GM19193 (cell line): ENCODE data around the gene PRDX5.
A peak's percentile ranks its signal among the peaks of the same experiment; 100 is the strongest.

Source experiments
- POLR2A ChIP-seq: IDR thresholded peaks from 4 replicates; pipeline ENCODE4 v1.6.1; 2011; ENCODE audit not compliant: insufficient read depth, insufficient read length; ENCODE audit errors: extremely low read depth

Gene PRDX5

DNA sequence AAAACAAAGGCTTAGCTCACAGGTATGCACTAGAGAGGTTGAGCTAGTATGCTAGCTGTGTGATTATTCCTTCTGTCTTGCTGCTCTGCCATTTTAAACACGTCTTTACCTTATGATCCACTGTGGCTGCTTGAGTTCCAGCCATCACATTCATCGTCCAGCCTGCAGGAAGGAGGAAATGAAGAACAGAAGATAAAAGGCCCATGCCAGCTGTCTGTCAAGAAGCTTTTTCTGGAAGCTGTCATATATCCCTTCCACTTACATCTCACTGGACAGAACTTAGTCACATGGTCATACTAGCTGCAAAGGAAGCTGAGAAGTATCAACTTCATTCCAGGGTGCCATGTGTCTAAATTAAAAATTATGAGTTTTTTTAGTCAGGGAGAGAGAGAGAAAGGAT lies 9.5 kb downstream of the PRDX5 start:
- TF ChIP-seq POLR2A: no peak

DNA sequence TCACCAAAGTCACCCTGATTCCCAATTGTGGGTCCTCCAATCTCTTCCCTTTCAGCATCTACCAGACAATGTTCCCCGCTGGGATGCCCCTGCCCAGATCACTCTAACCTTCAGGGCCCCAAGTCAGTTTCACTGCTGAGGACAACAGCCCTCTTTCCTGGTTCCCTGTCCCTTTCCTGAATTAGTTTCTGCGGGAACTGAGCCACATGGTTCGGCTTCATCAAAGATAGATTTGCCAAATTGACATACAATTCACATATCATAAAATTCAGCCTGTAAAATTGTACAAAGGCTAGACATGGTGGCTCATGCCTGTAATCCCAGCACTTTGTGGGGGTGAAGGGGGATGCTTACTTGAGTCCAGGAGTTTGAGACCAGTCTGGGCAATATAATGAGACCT lies 10.1 kb downstream of the PRDX5 start:
- TF ChIP-seq POLR2A: no peak

DNA sequence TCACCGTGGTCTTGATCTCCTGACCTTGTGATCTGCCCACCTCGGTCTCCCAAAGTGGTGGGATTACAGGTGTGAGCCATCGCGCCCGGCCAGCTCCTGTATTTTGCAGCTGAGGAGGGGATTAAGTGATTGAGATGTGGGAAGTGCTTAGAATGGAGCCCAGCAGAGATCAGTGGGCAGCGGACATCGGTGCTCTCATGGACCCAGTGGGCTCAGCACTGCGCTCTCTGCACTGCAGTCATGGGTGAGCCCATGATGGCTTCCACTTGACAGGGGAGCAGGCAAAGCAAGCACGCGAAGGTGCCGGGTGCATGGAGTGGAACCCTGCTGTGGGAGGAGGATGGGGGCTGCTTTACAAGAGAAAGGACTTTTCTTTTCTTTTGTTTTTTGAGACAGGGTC lies 13.0 kb downstream of the PRDX5 start:
- no peak for TF ChIP-seq POLR2A

DNA sequence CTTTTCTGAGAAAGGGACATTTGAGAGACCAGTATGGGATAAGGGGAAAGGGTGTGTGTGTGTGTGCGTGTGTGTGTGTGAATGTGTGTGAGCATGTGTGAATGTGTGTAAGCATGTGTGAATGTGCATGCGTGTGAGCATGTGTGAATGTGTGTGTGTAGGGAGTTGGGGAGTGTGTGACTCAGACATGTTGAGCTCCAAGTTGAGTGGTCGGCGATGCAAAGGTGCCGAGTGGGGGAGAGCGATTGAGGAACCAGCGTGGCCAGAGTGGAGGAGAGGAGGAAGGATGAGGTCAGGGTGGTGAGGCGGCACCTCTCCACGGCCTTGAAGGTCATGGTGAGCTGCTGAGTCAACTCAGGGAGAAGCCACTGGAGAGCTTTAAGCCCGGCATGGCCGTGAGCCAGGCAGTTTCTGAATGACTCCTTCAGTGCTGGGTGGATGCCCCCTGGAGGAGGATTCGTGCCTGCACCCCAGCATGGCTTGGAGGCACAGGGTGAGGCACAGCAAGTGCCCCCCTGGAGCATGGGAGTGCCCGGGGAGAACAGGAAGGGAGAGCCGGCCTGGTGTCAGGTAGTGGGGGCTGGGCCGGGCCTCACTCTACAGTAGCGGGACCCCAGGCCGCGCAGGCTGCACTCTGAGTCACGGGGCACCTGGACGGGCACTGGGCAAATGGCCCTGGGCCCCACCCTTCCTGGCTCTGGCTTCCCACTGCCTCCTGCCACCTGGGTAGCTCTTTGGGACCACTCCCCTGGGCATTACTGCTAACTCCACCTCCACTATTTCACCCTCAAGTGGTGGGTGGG lies 13.8 kb downstream of the PRDX5 start:
- no peak for TF ChIP-seq POLR2A

DNA sequence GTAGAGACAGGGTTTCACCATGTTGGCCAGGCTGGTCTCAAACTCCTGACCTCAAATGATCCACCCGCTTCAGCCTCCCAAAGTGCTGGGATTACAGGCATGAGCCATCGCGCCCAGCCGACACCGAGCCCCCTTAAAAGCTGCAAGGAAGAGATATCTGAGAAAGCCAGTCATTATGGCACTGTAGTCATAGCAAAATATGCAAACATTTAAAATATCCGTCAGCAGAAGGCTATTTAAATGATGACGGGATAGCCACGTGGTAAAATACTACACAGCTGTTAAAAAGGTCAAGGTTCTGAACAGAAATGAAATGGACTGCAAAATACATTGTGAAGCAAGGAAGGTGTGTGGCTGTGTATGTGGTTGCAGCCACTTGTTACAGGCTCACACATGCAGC lies 15.6 kb downstream of the PRDX5 start:
- TF ChIP-seq POLR2A: no peak

DNA sequence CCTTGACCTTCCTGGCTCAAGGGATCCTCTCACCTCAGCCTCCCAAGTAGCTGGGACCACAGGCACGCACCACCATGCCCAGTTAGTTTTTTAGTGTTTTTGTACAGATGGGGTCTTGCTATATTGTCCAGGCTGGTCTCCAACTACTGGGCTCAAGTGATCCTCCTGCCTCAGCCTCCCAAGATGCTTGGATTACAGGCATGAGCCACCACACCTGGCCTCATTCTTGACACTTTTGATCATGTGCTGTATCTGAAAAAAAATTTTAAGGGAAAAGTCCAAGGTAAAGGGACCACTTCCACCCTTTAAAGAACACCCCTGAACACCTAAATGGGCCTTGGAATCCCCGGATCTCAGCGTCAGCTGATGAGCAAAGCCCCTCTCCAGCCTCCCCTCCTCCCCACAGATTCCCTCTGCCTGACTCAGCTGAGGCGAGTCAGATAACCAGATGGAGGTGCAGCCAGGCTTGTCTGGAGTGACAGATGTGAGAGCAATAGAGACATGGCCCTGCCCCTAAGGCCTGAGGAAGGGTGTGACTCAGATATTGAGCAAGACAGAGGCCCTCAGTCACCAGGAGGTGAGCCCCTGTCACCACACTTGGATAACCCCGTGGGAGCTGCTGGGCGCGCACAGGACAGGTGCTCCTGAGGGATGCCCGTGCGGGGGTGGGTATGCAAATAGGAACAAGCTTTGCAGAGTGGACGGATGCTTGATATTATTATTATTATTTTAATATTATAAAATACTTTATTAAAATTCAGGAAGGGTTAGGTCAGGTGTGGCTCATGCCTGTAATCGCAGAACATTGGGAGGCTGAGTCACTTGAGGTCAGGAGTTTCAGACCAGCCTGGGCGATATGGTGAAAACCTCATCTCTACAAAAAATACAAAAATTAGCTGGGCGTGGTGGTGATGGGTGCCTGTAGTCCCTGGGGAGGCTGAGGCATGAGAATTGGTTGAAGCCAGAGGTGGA lies 17.1 kb downstream of the PRDX5 start:
- TF ChIP-seq POLR2A: no peak

DNA sequence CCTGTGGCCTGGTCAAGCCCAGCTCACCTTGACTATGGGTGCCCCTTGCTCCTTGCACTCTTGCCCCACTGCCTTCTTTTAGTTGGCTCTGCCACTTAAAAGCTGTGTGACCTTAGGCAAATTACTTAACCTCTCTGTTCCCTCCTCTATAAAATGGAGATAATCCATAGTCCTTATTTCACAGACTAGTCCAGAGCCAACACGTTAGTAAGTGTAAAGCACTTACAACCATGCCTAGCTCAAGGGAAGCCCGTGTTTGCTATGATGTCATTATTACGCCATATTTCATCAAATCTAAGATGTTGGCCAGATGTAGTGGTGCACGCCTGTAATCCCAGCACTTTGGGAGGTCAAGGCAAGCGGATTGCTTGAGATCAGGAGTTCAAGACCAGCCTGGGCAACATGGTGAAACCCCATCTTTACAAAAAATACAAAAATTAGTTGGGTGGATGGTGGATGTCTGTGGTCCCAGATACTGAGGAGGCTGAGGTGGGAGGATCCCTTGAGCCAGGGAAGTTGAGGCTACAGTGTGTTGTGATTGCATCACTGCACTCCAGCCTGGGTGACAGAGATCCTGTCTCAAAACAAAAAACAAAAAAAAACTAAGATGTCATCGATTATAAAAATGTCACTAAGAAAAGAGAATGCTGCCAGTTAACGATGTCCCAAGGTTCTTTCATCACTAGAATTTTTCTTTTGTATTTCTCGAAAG lies 19.8 kb downstream of the PRDX5 start:
- no peak for TF ChIP-seq POLR2A

DNA sequence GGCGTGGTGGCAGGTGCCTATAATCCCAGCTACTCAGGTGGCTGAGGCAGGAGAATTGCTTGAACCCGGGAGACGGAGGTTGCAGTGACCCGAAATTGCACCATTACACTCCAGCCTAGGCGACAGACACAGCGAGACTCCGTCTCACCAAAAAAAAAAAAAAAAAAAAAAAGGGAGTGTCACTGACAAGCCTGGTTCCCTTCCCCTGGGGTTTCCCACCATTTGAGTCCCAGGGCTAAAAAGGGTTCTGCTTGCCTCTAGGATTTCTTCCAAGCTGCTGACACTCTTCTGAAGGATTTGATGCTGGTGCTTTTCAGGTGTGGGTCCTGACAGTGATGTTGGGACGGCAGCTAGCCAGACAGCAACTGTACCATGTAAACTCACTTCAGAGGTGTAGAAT lies 20.8 kb downstream of the PRDX5 start:
- TF ChIP-seq POLR2A: no peak

DNA sequence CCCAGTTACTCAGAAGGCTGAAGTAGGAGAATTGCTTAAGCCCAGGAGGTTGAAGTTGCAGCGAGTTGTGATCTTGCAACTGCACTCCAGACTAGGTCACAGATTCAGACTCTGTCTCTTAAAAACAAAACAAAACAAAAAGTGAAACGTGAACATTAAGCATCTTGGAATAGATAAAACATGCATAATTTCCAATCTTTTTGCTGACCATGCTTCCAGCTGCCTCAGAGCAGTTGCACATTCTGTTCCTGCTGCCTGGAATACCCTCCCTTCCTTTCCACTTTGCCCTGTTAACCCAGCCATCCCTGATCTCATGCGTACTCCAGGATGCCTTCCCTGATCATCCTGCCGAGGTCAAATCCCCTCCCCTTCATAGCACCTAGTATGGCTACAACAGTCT lies 21.4 kb downstream of the PRDX5 start:
- TF ChIP-seq POLR2A: no peak

DNA sequence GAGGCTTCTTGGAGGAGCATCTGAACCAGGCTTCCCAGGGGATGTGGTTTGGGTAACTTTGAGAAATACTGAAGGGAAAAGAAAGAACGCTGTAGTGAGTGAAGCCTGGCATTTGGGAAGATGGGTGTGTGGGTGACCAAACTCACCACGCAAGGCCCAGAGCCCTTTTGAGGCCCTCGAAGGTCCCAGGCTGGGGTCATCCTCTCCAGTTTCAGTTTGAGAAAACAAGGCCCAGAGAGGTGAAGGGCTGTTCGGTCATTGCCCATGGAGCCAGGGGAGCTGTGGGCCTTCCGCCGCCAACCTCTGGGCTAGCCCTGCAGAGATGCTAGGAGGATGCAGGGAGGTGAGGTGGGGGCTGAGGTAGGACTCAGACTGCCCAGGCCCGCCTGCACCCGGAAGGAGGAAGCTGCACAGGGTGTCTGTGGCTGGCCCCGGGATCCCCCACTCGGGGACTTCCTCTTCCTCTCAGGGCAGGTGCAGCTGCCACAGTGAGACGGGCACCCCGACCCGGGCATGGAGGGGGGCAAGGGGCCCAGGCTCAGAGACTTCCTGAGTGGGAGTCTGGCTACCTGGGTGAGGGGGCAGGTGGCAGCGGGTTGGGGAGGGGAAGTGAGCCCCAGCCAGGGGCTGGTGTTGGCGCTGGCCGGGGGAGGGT lies 22.0 kb downstream of the PRDX5 start, which contains the start of gene CCDC88B:
Gene CCDC88B (plus strand): TSS at position 451 of the 655 bp plus-strand sequence. CDS start 63 bp downstream, at position 514.
- peak; percentile 69 for TF ChIP-seq POLR2A

DNA sequence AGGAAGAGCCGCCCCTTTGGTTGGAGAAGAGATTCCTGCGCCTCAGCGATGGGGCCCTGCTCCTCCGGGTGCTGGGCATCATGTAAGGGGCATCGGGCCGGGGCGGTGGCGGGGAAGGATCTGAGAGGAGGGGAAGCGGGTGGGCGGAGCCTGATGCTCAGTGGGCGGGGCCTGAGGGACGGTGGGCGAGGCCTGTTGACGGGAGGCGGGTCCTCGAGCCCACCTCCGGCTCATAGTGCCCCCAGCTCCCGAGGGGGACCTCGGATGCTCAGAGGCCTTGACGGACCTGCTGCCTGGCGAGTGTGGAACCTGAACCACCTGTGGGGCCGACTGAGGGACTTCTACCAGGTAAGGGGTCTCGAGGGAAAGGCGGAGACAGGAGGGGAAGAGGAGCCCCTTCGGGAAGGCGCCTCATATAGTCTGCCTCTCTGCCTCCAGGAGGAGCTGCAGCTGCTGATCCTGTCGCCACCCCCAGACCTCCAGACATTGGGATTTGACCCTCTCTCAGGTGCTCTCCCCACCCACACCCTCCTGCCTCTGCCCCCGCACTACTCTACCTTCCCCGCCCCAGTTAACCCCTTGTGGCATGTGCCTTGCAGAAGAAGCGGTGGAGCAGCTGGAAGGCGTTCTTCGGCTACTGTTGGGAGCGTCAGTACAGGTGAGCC lies 22.9 kb downstream of the PRDX5 start:
- TF ChIP-seq POLR2A: peak; percentile 62

DNA sequence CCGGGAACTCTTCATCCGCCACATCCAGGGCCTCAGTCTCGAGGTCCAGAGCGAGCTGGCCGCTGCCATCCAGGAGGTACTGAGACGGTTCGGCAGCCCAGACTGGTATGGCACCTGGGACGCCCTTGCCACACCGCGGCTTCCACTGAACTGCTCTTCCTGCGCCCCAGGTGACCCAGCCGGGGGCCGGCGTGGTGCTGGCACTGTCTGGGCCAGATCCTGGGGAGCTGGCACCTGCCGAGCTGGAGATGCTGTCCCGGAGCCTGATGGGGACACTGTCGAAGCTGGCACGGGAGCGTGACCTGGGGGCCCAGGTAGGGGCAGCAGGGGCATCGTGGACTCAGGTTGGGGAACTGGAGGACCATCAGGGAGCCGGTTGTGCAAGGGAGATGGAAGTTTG lies 23.5 kb downstream of the PRDX5 start:
- TF ChIP-seq POLR2A: no peak

DNA sequence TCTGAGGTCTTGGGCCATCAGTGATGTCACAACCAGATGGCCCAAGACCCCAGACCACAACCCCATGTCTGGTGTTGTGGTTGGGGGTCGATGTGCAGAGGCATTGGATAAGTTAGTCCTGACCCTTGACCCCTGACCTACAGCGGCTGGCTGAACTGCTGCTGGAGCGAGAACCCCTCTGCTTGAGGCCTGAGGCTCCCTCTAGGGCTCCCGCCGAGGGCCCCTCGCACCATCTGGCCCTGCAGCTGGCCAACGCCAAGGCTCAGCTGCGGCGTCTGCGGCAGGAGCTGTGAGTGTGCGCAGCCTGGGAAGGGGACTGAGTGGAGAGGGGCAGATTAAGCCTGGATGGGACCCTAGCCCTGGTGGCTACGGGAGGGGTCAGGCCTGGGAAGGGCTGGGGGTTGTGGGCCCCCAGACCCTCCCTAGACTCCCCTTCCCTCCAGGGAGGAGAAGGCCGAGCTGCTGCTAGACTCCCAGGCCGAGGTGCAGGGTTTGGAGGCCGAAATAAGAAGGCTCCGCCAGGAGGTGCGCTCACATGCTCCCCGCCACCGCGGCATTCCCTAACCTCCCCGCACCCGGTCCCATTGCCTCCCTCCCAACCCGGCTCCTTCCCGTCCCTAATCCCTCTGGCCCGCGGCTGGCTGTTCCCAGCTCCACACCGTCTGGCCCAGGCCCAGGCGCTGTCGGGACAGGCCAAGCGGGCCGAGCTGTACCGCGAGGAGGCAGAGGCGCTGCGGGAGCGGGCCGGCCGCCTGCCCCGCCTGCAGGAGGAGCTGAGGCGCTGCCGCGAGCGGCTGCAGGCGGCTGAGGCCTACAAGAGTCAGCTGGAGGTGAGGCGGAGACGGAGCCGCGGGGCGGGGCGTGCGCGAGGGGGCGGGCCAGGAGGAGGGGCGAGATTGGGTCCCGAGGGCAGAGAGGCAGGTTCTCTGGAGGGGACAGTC lies 24.2 kb downstream of the PRDX5 start:
- no peak for TF ChIP-seq POLR2A

DNA sequence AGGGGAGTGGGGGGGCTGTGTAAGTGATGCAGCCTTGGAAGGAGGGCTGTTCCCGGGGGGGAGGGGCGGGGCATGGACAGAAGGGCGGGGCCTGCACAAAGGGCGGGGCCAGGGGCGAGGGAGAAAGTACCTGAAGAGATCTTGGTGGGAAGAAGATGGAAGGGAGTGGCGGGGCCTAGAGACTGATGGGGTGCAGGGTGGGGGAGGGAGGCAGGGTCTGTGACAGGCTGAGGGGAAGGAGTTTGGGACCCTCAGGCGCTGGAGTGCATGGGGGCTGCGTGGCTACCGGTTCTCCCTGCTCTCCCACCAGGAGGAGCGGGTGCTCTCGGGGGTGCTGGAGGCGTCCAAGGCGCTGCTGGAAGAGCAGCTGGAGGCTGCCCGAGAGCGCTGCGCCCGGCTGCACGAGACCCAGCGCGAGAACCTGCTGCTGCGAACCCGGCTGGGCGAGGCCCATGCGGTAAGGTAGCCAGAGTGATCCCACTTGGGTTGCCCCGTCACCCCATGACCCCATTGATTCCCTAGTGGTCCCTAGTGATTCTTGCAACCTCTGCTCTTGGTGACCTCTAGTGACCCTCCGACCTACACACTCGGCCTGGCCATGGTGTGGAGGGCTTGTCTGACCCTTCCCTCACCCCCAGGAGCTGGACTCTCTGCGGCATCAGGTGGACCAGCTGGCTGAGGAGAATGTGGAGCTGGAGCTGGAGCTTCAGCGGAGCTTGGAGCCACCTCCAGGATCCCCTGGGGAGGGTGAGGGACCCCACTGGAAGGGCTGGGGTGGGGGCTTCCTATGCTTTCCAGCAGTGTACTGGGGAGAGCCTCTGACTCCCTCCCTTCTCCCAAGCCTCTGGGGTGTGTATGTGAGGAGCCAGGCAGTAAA lies 25.2 kb downstream of the PRDX5 start:
- TF ChIP-seq POLR2A: no peak
